Naive thymus-derived CD4-positive, alpha-beta T cell (primary cell): ENCODE measurements around the gene GLIS1. TPM values are rescaled to one million over a fixed set of nuclear protein-coding genes. Genes with fewer than 3 reads are reported as not detected.
"Not testable (repeated sequence)": the region's sequence is repeated elsewhere in the genome, so short reads cannot be mapped to it uniquely, and the experiment has no call there.

Experiments used
- ATAC-seq: fragments of 150-1000 bp; cut with Tn5 transposase; 2 replicates; pipeline ENCODE4 v1.10.0; 2021; ENCODE audit warnings: mild to moderate bottlenecking, moderate library complexity
- CTCF ChIA-PET: fragments of 350-600 bp; sonication (Branson Sonifier 250); formaldehyde crosslinking; loops from one replicate; lab custom pipeline; 2021; ENCODE audit warnings: antibody characterized with exemption; lab: Charles Lee
- POLR2A ChIA-PET: fragments of 350-600 bp; sonication (Branson Sonifier 250); formaldehyde crosslinking; loops from one replicate; lab custom pipeline; 2021; ENCODE audit warnings: antibody characterized with exemption, inconsistent platforms; lab: Charles Lee
- DNase-seq, 9 donors: peaks; one replicate each; pipeline versions ENCODE4 v3.0.0 to v3.0.0-alpha.2; 2020 to 2022; ENCODE audit warnings: mixed read lengths in 1 of 9
- H3K27ac ChIP-seq: one replicate; pipeline ENCODE4 v1.7.0; 2013; ENCODE audit warnings: mild to moderate bottlenecking, low read depth, low read length, moderate library complexity
- H3K27me3 ChIP-seq, 2 donors: one replicate each; pipeline ENCODE4 v1.7.0; 2013; ENCODE audit warnings: low read length in 2 of 2, mild to moderate bottlenecking in 2 of 2, moderate library complexity in 2 of 2; ENCODE audit not compliant: control insufficient read depth in 2 of 2, insufficient read depth in 2 of 2
- H3K36me3 ChIP-seq, 3 experiments: 1 replicate in 2 of 3; 2 replicates in 1 of 3; pipeline ENCODE4 v1.7.0; 2013; ENCODE audit warnings: low read length in 3 of 3, mild to moderate bottlenecking in 3 of 3, moderate library complexity in 1 of 3; ENCODE audit not compliant: insufficient read depth in 3 of 3, control insufficient read depth in 2 of 3
- H3K4me1 ChIP-seq, 2 donors: one replicate each; pipeline ENCODE4 v1.7.0; 2013; ENCODE audit warnings: low read length in 2 of 2, mild to moderate bottlenecking in 2 of 2, moderate library complexity in 1 of 2; ENCODE audit not compliant: control insufficient read depth in 2 of 2, insufficient read depth in 2 of 2
- H3K4me3 ChIP-seq: 2 replicates; pipeline ENCODE4 v1.7.0; 2013; ENCODE audit warnings: mild to moderate bottlenecking, low read length
- H3K9me3 ChIP-seq, 3 experiments: 1 replicate in 2 of 3; 2 replicates in 1 of 3; pipeline ENCODE4 v1.7.0; 2013; ENCODE audit warnings: low read length in 3 of 3; ENCODE audit not compliant: control insufficient read depth in 2 of 3
- H3K27ac Mint-ChIP-seq, 9 donors: one replicate each; pipeline ENCODE4 v1.8.0; 2020 to 2022; ENCODE audit warnings: mixed read lengths in 9 of 9, mild to moderate bottlenecking in 8 of 9, moderate library complexity in 5 of 9, inconsistent platforms in 2 of 9
- H3K27me3 Mint-ChIP-seq, 5 donors: one replicate each; pipeline ENCODE4 v1.8.0; 2021 to 2022; ENCODE audit warnings: mixed read lengths in 5 of 5, mild to moderate bottlenecking in 1 of 5
- H3K36me3 Mint-ChIP-seq, 5 donors: one replicate each; pipeline ENCODE4 v1.8.0; 2020 to 2022; ENCODE audit warnings: mixed read lengths in 5 of 5, mild to moderate bottlenecking in 3 of 5, inconsistent platforms in 1 of 5
- H3K4me1 Mint-ChIP-seq, 7 donors: one replicate each; pipeline ENCODE4 v1.8.0; 2020 to 2022; ENCODE audit warnings: mixed read lengths in 7 of 7, mild to moderate bottlenecking in 3 of 7, inconsistent platforms in 1 of 7
- H3K4me3 Mint-ChIP-seq, 10 donors: one replicate each; pipeline ENCODE4 v1.8.0; 2020 to 2022; ENCODE audit warnings: mild to moderate bottlenecking in 10 of 10, mixed read lengths in 10 of 10, moderate library complexity in 6 of 10, inconsistent platforms in 2 of 10
- H3K9me3 Mint-ChIP-seq, 11 donors: one replicate each; pipeline ENCODE4 v1.8.0; 2020 to 2022; ENCODE audit warnings: mixed read lengths in 11 of 11, mild to moderate bottlenecking in 4 of 11, inconsistent platforms in 1 of 11, moderate library complexity in 1 of 11
- intact Hi-C, 2 donors: fragments of 100-400 bp; cut with micrococcal nuclease; formaldehyde crosslinking; loops; one replicate each; pipeline ENCODE4 v1.15.1; 2023
- polyA plus RNA-seq, 2 donors: library from polyadenylated mRNA; unstranded; fragments of 300-500 nt; fragmentation: Illumina TruSeq; gene quantifications; one replicate each; pipeline ENCODE4 v1.2.3, GENCODE V29; 2021
- total RNA-seq, 6 experiments: library from RNA in 5 of 6; stranded (reverse) in 5 of 6; gene quantifications; 1 replicate in 5 of 6; 2 replicates in 1 of 6; pipeline ENCODE4 v1.2.3 and lab custom pipeline; 2021 to 2026

The GLIS1 gene
- total and polyA plus RNA-seq, 7 experiments from 2014 or later = not detected

- Mint-ChIP-seq H3K4me3 (no peak overlapping the region), H3K27ac (no peak overlapping the region), H3K9me3 (no peaks in the 10 kb centered on the region), H3K27me3 (peaks cover 4 to 18% (median 6%) of the 10 kb centered on the region in 5 donors), H3K4me1 (peaks cover 0 to 3% (median 0%) of the 10 kb centered on the region in 7 donors), H3K36me3 (no peaks in the 10 kb centered on the region)
- Histone ChIP-seq H3K27me3 (no peaks in the 10 kb centered on the region), H3K27ac (no peak overlapping the region), H3K4me3 (no peak overlapping the region), H3K36me3 (no peaks in the 10 kb centered on the region), H3K9me3 (no peaks in the 10 kb centered on the region), H3K4me1 (no peaks in the 10 kb centered on the region)
- no peak for DNase-seq
- POLR2A ChIA-PET = no interaction called here
- ATAC-seq = no peak
- CTCF ChIA-PET = no interaction called here
- intact Hi-C loops = no loop called here
Measured at GRCh38 chr1:53652441-53653199, 86.3 kb downstream of the GLIS1 start.

- intact Hi-C loops = no loop called here
- Histone ChIP-seq H3K36me3 (no peaks in the 10 kb centered on the region), H3K27me3 (no peaks in the 10 kb centered on the region), H3K27ac (no peak overlapping the region), H3K4me1 (no peaks in the 10 kb centered on the region), H3K9me3 (no peaks in the 10 kb centered on the region), H3K4me3 (no peak overlapping the region)
- ChIA-PET CTCF (no interaction called here), POLR2A (no interaction called here)
- no peak overlapping the region for H3K4me3 Mint-ChIP-seq
- no peak for ATAC-seq
- no peaks in the 10 kb centered on the region for H3K36me3 Mint-ChIP-seq
- no peak overlapping the region for H3K27ac Mint-ChIP-seq
- H3K4me1 Mint-ChIP-seq = peaks cover 0 to 3% (median 0%) of the 10 kb centered on the region in 7 donors
- DNase-seq = no peak
- peaks cover 2 to 20% (median 4%) of the 10 kb centered on the region in 5 donors for H3K27me3 Mint-ChIP-seq
- no peaks in the 10 kb centered on the region for H3K9me3 Mint-ChIP-seq
Measured at GRCh38 chr1:53651356-53651755, 87.6 kb downstream of the GLIS1 start.

GRCh38 chr1:53648516-53648915, 90.4 kb downstream of the GLIS1 start:
- ChIA-PET POLR2A (no interaction called here), CTCF (no interaction called here)
- Histone ChIP-seq H3K4me1 (no peaks in the 10 kb centered on the region), H3K27ac (no peak overlapping the region), H3K9me3 (no peaks in the 10 kb centered on the region), H3K36me3 (no peaks in the 10 kb centered on the region), H3K4me3 (no peak overlapping the region), H3K27me3 (no peaks in the 10 kb centered on the region)
- Mint-ChIP-seq H3K4me3 (no peak overlapping the region), H3K27me3 (peaks cover 0 to 20% (median 6%) of the 10 kb centered on the region in 5 donors), H3K4me1 (peaks cover 0 to 3% (median 0%) of the 10 kb centered on the region in 7 donors), H3K9me3 (no peaks in the 10 kb centered on the region), H3K27ac (no peak overlapping the region), H3K36me3 (no peaks in the 10 kb centered on the region)
- intact Hi-C loops = no loop called here
- ATAC-seq (no peak), DNase-seq (no peak)

GRCh38 chr1:53647915-53648314, 91.0 kb downstream of the GLIS1 start:
- POLR2A ChIA-PET, ATAC-seq, intact Hi-C loops, H3K9me3 ChIP-seq, H3K4me3 ChIP-seq, H3K27ac ChIP-seq, H3K27ac Mint-ChIP-seq, DNase-seq, H3K4me3 Mint-ChIP-seq, H3K36me3 Mint-ChIP-seq, CTCF ChIA-PET, H3K36me3 ChIP-seq, H3K9me3 Mint-ChIP-seq, H3K4me1 ChIP-seq, H3K4me1 Mint-ChIP-seq, H3K27me3 ChIP-seq: not testable (repeated sequence)
- H3K27me3 Mint-ChIP-seq = peaks cover 0 to 20% (median 6%) of the 10 kb centered on the region in 5 donors

GRCh38 chr1:53646732-53647131, 92.2 kb downstream of the GLIS1 start:
- Mint-ChIP-seq H3K27me3 (peaks cover 0 to 20% (median 6%) of the 10 kb centered on the region in 5 donors), H3K9me3 (peaks cover 0 to 2% (median 0%) of the 10 kb centered on the region in 11 donors), H3K27ac (no peak overlapping the region), H3K4me1 (no peaks in the 10 kb centered on the region), H3K4me3 (no peak overlapping the region), H3K36me3 (no peaks in the 10 kb centered on the region)
- Histone ChIP-seq H3K4me1 (no peaks in the 10 kb centered on the region), H3K9me3 (no peaks in the 10 kb centered on the region), H3K27ac (no peak overlapping the region), H3K36me3 (no peaks in the 10 kb centered on the region), H3K27me3 (no peaks in the 10 kb centered on the region), H3K4me3 (no peak overlapping the region)
- DNase-seq = no peak
- no peak for ATAC-seq
- intact Hi-C loops = no loop called here
- POLR2A ChIA-PET = no interaction called here
- CTCF ChIA-PET = no interaction called here

GRCh38 chr1:53645690-53646078, 93.3 kb downstream of the GLIS1 start:
- Mint-ChIP-seq H3K4me3 (no peak overlapping the region), H3K9me3 (peaks cover 0 to 2% (median 0%) of the 10 kb centered on the region in 11 donors), H3K4me1 (no peaks in the 10 kb centered on the region), H3K36me3 (no peaks in the 10 kb centered on the region), H3K27ac (no peak overlapping the region), H3K27me3 (peaks cover 0 to 21% (median 6%) of the 10 kb centered on the region in 5 donors)
- Histone ChIP-seq H3K4me3 (no peak overlapping the region), H3K27me3 (no peaks in the 10 kb centered on the region), H3K27ac (no peak overlapping the region), H3K36me3 (no peaks in the 10 kb centered on the region), H3K4me1 (no peaks in the 10 kb centered on the region), H3K9me3 (no peaks in the 10 kb centered on the region)
- DNase-seq (no peak), ATAC-seq (no peak)
- ChIA-PET POLR2A (no interaction called here), CTCF (no interaction called here)
- intact Hi-C loops = no loop called here
